Transverse colon (tissue), 3 donors: ENCODE results near the gene C16orf95.

Experiments used
- POLR2A ChIP-seq: fragments of 450-650 bp; IDR thresholded peaks from one replicate; pipeline ENCODE4 v1.6.1; 2016; ENCODE audit warnings: antibody characterized with exemption, mild to moderate bottlenecking, moderate library complexity
- TF ChIP-seq, protein P1 (sequence below), 5 experiments: fragments of 200-600 bp in 3 of 5; fragments of 450-650 bp in 2 of 5; sonication (generic) in 3 of 5; IDR thresholded peaks; 1 replicate in 2 of 5; 2 replicates in 3 of 5; pipeline ENCODE4 v1.5.1; 2016 to 2017; ENCODE audit warnings: antibody characterized with exemption in 5 of 5, inconsistent platforms in 3 of 5, mild to moderate bottlenecking in 2 of 5, moderate library complexity in 1 of 5

DNA sequence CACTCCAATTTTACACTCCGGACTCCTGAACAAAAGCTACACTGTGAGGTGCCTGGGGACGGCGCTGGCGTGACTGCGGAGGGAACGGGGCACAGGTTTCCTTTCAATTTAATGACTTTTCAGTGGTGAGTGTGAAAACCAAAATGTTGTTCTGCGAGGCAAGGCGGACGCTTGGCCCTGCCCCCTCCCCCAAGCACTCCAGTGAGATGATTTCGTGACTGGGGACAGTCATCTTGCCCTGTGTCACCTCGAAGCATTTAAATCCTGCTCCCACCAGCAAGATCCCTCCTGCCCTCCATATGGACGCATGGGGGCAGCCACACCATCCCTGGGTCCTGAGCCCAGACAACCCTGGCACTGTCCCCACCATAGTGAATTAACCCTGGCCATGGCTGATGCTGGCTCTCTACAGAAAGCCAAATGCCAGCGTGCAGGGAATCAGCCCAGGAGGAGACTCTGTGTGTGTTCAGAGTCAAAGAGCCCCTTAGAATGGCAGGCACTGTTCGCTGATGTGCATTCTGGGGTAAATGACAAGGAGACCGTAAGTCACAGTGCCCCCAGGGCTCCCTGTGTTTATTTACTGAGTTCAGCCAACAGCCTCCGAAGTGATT is 41.0 kb downstream of the C16orf95 start:
- TF ChIP-seq POLR2A, result no peak
- TF ChIP-seq, protein P1, sequence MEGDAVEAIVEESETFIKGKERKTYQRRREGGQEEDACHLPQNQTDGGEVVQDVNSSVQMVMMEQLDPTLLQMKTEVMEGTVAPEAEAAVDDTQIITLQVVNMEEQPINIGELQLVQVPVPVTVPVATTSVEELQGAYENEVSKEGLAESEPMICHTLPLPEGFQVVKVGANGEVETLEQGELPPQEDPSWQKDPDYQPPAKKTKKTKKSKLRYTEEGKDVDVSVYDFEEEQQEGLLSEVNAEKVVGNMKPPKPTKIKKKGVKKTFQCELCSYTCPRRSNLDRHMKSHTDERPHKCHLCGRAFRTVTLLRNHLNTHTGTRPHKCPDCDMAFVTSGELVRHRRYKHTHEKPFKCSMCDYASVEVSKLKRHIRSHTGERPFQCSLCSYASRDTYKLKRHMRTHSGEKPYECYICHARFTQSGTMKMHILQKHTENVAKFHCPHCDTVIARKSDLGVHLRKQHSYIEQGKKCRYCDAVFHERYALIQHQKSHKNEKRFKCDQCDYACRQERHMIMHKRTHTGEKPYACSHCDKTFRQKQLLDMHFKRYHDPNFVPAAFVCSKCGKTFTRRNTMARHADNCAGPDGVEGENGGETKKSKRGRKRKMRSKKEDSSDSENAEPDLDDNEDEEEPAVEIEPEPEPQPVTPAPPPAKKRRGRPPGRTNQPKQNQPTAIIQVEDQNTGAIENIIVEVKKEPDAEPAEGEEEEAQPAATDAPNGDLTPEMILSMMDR (IDR thresholded peaks at IDR 0.05), result no peak
